Ureter (tissue), 1 donor: Measurements from ENCODE around the gene TSC1. TPM values are rescaled to one million over a fixed set of nuclear protein-coding genes. Genes with fewer than 3 reads are reported as not detected.

Source experiments
- DNase-seq: peaks from one replicate; pipeline ENCODE4 v3.0.0-alpha.2; 2020; ENCODE audit warnings: low spot score
- total RNA-seq: library from RNA; stranded (reverse); gene quantifications from one replicate; pipeline ENCODE4 v1.2.4, GENCODE V29; 2023
- donor health status: DM: yes; HTN: yes; CAD: no.

Gene TSC1
- total RNA-seq, 1 donor from 2014 or later = 72.8 TPM

GRCh38 chr9:132888151-132888550, 56.3 kb downstream of the TSC1 start:
- no peak for DNase-seq

DNA sequence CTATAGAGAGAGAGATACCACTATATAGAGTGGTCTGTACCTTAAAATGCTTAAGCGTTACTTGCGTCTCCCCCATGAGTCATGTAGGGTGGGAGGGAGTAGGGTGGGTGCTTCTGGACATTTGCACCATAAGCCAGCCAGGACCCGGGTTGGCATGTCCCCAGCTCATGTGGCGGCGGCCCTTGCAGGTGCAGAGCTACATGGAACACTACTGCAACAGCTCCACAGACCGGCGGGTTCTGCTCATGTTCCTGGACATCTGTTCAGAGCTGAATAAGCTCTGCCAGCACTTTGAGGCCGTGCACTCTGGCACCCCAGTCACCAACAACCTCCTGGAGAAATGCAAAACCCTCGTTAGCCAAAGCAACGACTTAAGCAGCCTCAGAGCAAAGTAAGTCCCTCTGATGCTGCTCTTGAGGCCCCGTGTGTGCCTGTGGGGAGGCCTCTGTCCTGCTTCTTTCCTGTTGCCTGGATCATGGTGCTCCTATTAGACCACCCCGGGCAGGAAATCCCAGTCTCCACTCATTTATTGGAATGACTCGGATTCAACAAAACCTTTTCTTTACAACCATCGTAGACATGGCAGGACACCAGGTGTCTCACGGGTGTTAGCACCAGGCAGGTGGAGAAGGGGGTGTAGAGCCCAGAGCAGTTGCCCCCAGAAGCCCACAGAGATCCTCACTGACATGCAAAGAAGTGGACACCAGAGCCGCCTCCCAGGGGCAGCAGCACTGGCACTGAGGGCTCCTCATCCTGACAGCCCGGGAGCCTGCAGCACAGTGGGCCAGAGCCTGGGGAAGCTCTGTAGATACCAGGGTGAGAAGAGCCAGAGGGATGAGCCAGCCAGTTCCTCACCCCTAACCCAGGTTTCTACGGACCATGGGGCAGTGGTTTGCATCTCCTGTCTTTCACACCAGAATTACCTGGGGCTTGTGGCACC, 57.0 kb downstream of the TSC1 start:
- DNase-seq = no peak

DNA sequence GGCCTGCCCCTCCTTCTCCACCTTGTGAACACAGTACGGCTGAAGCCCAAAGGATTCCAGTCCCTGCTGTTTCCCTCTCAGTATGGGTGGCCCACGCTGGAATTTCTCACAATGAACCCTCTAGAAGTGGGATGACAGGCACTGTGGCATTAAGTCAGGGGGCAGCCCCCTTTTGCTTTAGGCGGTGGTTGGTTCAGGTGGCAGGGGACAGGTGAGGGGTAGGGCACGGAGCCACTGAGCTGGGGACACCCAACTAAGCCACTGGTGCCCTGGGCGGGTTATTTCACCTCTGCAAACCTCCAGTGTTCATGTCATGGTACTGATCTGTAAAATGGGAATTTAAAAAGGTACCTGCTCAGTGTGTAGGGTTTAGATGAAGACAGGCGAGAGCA, 58.1 kb downstream of the TSC1 start:
- no peak for DNase-seq

DNA sequence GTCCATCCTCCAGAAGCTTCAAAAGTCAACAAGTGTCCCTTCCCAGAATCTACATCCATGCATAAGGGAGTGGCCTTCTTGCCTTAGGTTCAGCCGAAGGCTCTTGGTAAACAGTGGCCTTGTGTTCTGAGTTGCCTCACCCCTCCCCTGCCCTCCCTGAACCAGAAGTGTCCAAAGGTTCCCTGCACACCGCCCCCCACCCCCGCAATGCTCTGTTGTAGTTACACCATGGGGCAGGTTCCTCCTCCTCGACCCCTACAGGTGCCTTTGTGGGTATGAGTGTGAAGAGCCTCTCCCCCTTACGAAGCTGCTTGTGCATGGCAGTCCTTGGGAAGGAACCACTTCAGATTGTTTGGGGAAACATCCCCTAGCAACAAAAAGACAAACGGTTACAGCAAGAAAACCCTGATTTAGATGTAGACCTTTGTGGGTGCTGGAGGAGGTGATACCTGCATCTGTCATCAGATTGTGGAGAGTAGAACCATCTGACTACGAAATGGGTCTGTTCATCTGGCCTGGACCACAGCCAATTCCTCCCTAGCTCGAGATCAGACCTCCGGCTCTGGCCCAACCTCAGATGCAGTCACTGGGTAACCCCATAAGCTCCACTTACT, 58.6 kb downstream of the TSC1 start:
- no peak for DNase-seq

DNA sequence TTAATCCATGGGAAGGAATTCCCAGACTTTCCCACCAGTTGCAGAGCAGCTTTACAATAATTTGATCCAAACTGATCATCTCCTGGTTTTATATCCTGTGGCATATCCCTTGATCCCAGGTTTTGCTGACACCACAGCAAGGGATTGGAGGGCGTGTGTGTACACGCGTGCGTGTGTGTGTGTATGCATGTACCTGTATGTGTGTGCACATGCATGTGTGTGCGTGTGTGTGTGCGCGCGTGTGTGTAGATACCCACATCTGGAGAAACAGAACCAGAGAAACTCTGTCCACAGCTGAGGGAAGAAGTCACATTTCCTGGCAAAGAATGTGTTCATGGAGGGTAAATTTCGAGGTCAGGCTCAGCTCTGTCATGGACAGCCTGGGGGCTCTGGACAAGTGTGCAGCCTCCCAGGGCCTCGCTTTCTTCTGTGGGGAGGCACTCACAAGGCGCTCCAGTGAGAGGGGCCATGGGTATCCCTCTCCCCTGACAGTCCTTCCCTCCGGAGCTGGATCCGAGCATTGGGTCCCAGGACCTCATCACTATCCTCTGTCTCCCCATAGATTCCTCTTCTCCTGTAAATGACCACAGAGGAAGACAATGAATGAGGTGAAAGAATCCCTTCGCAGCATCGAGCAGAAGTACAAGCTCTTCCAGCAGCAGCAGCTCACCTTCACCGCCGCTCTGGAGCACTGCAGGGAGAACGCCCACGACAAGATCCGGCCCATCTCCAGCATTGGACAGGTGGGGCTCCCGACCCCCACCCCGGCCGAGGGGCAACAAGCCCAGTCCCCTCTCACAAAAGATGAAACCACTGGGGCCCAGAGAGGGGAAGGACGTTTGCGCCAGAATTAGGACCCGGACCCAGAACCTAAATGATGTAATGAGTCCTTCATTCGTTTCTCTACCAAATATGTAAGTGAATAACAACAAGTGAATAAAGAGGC, 60.8 kb downstream of the TSC1 start:
- no peak for DNase-seq

GRCh38 chr9:132882616-132883015, 61.8 kb downstream of the TSC1 start:
- DNase-seq = no peak

DNA sequence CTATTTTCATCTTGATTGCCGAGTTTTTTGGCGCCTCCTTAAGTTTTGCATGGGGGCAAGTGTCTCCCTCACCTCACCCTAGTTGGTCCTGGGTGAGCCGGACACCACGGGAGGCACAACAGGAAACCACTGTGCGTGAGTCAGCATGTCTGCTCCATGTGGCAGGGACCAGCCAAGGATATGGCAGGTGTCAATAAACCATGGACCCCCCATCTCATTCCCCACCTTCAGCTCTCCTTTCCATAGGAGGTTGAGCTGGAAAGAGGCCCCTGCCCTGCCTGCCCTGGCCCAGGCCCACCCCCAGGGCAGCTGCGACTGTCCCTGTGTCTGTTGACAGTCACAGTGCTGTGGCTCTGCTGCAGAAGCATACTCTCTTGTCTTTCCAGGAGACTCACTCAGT, 62.6 kb downstream of the TSC1 start:
- no peak for DNase-seq

GRCh38 chr9:132880324-132880661, 64.1 kb downstream of the TSC1 start:
- no peak for DNase-seq

DNA sequence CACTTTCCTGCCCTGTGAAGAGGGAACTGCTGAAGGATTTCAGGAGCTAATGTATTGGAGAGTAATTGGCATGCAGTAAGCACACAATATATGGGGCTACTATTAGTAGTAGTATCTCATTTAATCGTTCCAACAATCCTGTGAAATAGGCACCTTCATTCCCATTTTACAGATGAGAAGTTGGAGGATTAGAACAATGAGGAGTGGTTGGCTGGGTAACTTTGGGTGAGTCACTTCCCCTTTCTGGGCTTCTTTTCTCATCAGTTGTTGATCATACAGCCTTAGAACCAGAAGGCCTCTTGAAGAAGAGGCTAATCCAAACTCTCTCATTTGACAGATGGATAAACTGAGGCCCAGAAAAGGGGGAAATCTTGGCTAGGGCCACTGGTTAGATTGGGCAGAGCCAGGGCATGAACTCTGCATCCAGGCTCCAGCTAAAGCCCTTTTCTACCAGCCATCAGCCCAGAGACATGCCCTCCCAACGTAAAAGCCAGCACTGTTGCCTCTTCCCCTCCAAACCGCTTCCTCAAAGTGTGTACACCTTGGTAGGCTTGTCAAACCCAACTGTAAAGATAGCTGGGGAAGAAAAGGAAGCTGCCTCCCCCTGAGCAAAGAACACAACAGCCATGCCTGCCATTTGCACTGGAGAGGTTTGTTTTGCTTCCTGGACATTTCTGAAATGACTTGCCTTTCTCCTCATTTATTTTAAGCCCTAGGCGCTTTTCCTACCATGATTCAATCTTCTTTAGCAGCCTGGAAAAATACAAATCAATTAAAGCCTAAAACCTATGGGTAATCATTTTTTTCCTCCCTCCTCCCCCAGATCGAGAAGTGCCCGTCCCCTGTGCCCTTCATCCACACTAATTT, 64.7 kb downstream of the TSC1 start:
- DNase-seq = no peak

- peak; percentile 63 for DNase-seq
Measured at GRCh38 chr9:132878695-132879456, 65.5 kb downstream of the TSC1 start, which contains the start of gene SPACA9. Gene SPACA9, plus strand, starts transcription at chr9:132878898. Its CDS starts 5,050 bp downstream, at chr9:132883948.

DNA sequence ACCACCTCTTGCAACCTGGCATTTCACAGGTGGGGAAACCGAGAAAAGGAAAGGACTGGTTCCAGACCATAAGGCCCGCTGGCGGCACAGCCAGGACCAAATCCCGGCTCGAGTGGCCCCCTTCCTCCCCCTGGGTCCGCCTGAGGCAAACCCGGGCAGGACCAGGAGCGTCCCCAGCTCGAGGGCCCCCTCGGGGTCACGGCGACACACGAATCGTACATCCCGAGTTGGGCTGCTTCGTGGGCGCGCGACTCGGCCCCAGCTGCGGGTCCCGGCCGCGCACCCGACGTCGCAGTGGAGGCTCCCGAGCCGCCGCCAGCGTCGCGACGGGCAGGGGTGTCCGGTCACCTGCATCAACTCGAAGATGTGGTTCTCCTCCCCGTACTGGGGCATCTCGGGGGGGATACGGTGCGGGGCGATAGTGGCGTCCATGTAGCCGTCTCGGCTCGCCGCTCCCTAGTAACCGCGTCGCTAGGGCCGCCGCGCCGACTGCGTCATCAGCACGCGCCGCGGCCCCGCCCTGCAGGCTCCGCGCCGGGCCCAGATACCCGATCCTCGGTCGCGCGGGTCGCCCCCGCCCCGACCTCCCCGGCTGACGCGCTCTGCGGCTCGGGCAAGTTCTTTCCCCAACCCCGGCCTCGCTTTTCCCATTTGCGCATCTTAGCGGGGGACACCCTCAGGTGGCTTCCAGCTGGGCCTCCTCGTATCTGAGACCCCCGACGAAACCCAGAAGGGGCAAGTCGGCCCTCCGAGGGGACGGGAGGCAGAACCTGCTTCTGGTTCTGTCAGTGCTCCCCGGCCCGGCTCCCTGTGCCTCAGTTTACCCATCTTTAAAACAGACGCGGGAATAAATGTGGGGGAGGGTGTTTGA, 66.4 kb downstream of the TSC1 start, which contains the start of gene AK8:
Gene AK8, minus strand, starts transcription at position 461 of the 871 bp plus-strand sequence. Its CDS starts 29 bp downstream, at position 432.
- DNase-seq = peak; percentile 69

DNA sequence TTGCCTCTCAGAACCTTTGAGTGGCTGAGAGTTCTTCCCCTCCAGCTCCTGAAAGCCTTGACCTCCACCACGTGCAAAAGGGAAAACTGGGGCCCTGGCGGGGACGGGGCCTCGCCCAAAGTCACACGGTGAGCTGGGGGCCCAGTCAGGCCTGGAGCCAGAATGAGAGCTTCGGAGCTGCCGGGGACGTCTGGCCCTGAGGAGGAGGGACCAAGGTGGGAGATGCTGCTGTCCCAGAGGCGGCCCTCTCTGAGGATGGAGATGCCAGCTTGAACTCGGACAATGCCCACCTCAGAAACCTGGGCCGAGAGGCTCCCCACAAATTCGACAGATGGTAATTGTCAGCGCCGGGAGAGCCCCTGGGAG, 67.0 kb downstream of the TSC1 start:
- no peak for DNase-seq

- DNase-seq = no peak
Measured at GRCh38 chr9:132876849-132877248, 67.6 kb downstream of the TSC1 start.

DNA sequence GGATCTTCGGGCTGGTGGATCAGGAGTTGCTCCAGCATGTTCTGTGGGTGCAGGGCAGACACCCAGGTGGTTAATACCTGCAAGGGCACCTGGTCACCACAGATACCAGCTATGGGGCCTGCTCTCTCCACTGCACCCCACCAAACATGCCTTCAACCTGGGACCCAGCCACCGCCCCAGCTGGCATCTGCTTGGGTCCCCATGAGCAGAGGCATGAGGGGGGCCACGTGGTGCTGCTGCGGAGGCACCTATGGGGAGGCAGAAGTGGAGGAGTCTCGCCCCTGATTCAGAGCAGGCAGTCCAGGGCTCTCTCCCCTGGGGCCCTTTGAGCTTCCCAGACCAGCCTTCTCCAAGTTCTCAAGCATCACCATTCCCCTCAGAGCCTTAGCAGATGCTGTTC, 69.3 kb downstream of the TSC1 start:
- DNase-seq = no peak

- DNase-seq = no peak
Measured at GRCh38 chr9:132873403-132873802, 71.0 kb downstream of the TSC1 start.

GRCh38 chr9:132869266-132869665, 75.2 kb downstream of the TSC1 start:
- no peak for DNase-seq

DNA sequence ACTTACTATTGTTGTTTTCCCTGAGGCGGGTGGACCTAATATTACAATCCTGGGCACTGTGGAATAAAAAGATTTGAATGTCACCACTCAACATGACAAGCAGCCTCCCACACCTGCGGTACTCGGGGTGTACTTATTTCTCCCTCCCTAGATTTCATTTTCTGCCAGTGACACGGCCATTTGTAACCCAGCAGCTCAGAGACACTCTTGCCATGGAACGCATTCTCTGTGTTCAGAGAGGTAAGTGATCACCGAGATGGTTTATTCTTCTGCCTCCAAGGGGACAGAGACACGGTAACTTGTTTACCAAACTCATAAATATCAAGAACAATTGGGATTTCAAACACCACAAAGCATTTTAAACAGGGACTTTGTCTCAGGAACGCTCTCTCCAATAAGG, 77.5 kb downstream of the TSC1 start:
- DNase-seq = no peak

- DNase-seq = no peak
Measured at GRCh38 chr9:132864691-132865090, 79.7 kb downstream of the TSC1 start.

- DNase-seq = no peak
Measured at GRCh38 chr9:132864277-132864676, 80.1 kb downstream of the TSC1 start.
